Amniotic epithelial cell (primary cell): ENCODE data around the gene TMEM143.
A peak's percentile ranks its signal among the peaks of the same experiment; 100 is the strongest.
"Not testable (repeated sequence)": the region's sequence is repeated elsewhere in the genome, so short reads cannot be mapped to it uniquely, and the experiment has no call there.

Experiments used
- DNase-seq: peaks from one replicate; pipeline ENCODE4 v3.0.0-alpha.2; 2010; ENCODE audit warnings: low read depth

TMEM143 gene

DNA sequence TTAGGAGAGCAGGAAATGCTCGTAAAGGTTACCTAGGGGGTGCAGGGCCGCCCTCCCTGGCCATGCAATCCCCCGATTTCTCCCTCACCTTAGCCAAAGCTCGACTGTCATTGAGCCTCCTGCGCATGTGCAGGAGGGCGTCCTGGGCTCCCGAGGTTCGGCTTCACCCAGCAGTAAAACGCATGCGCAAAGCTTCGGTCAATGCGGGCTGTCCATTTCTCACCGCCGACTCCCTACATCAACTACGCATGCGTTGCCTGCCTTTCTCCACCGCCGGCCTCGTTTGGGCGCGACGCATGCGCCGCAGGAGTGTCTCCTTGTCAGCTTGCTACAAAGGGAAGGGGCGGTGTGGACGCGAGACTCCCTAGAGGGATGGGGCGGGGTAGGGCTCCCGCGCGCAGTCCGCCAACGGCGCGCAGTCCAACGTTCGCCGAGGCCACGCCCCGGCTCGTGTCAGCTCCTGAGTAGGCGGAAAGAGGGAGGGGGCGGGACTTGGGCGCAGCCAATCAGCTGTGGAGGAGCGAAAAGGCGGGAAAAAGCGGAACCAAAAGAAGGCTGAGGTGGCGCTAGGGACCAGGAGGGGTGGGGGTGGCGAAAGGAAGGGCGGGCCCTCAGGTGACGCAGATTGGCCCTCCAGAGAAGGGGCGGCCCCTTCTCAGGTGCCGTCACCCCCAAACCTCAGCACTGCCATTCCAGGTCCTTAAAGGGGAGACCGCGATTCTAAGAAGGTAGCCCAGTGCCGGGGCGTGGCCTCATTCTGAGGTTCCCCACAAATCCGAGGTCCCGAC is at the start of gene TMEM143, which contains the start of gene SYNGR4:
Gene TMEM143 (minus strand): TSS at position 131 of the 788 bp plus-strand sequence. CDS start 20 bp downstream, at position 111.
Gene SYNGR4 (plus strand): TSS at position 558 of the 788 bp plus-strand sequence. CDS start 1,476 bp downstream, outside the sequence.
- peak; percentile 98 for DNase-seq

GRCh38 chr19:48405850-48406249 is 42.1 kb upstream of the TMEM143 start:
- DNase-seq = no peak

DNA sequence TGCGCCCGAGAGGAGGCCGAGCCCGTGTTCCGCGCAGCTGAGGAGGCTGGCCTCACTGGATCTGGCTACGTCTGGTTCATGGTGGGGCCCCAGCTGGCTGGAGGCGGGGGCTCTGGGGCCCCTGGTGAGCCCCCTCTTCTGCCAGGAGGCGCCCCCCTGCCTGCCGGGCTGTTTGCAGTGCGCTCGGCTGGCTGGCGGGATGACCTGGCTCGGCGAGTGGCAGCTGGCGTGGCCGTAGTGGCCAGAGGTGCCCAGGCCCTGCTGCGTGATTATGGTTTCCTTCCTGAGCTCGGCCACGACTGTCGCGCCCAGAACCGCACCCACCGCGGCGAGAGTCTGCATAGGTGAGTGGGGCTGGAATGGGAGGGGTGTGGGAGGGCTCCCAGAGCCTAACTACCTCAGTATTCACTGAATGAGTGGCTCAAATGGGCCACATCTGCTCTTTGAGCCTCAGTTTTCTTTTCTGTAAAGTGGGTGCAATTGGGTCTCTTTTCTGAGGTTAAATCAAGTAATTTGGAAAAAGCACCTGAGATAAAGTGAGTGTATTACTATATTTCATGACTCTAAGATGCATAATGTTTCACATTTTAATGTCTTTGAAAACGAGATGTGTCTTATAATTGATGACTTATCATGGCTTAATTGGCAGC is 41.4 kb upstream of the TMEM143 start:
- DNase-seq = no peak

GRCh38 chr19:48403606-48404005 is 39.9 kb upstream of the TMEM143 start:
- peak; percentile 73 for DNase-seq

DNA sequence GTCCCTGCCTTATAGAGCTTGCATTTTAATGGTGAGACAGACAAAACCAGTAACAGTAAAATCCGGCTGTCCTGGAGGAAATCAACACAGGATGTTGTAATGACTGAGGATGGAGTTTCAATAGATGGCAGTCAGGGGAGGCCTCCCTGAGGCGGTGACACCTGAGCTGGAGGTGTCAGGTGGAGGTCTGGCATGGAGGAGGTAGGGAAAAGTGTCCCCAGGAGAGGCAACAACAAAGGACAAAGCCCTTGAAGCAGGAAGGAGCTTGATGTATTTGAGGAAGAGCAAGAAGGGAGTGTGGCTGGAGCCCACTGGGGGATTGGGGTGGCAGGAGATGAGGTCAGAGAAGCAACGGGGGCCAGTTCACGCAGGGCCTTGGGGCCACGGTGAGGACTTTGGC is 37.5 kb upstream of the TMEM143 start:
- DNase-seq = no peak

DNA sequence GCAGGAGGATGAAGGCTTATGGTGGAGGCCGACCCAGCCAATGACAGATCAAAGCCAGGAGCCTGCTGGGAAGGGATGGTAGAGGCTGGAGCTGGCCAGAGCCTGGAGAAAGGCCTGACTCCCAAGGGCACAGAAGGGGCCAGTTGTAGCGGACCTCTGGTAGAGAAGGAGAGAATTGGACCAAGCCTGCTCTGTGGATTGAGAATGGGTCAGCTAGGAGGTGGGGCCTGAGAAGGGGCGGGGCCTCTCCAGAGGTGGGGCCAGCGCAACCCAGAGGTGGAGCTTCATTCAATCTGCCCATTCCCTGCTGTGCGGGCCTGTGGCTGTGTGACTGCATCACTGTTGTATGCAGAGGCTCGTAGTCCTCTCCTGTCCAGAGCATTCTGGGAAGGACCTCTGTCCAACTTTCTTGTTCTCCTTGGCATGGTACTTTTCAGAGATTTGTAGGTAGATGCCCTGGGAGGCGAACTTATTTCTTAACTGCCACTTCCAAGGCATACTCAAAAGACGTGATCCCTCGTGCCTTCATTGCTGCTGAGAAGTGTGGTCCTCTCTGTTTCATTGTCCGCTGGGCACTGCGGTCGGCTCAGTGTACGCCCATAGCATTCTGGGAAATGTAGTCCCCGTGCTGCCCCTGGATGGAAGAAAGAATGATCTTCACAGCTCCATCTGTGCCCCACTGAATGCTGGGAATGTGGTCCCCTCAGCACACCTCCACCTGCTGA is 36.4 kb upstream of the TMEM143 start:
- peak; percentile 82 for DNase-seq

DNA sequence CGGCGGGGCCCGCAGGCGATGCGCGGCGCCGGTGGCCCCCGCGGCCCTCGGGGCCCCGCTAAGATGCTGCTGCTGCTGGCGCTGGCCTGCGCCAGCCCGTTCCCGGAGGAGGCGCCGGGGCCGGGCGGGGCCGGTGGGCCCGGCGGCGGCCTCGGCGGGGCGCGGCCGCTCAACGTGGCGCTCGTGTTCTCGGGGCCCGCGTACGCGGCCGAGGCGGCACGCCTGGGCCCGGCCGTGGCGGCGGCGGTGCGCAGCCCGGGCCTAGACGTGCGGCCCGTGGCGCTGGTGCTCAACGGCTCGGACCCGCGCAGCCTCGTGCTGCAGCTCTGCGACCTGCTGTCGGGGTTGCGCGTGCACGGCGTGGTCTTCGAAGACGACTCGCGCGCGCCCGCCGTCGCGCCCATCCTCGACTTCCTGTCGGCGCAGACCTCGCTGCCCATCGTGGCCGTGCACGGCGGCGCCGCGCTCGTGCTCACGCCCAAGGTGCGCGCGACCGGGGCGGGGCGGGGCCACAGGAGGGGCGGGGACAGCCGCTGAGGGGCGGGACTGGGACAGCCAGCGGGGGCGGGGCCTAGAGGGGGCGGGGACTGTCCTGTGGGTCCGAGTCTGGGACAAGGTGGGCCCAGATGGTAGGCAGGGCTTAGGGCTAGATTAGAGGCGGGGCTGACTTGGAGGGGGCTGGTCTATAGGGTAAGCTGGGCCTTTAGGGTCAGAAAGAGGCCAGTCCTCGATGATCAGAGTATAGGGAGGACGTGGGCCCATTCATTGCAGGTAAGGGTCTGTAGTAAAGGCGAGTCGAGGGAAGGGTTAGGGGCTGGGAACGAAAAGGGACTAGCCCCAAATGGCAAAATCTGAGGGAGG is 34.9 kb upstream of the TMEM143 start:
- DNase-seq = peak; percentile 83

- no peak for DNase-seq
These were observed 34.3 kb upstream of the TMEM143 start for GRCh38 chr19:48398102-48398374.

DNA sequence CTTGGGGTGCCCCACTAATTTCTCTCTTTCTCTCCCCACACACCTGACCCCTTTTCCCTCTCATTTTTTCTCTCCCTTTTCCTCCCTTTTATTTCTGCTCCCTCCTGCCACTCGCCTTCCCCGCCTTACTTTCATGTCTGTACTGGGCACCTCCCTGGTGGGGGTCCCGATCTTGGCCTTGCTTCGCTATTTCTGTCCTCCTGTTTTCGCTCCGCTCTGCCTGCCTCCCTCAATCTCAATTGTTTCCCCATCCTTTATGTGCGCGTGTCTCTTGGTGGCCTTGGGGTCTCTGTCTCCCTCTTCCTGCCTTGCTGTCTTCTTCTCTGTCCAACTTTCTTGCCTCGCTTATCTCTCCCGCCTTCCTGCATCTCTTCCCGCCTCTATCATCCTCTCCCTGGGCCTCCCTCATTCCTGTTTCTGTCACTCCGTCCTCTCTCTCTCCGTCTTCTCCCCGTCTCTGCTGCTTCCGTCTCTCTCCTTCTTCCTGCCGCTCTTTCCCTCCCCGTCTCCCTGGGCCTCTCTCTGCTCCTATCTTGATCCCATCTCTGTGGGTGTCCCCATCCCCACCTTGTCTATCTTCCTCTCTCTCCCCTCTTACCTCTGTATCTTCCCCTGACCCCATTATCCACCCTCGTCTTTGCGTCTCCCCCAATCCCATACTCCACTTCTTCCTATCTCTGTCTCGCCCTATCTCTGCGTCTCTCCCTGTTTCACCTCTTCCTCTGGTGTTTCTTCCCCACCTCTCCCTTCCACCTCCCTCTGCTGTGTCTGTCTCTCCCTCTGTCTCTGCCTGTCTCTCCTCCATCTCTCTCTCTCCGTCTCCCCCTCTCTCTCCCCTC is 33.7 kb upstream of the TMEM143 start:
- no peak for DNase-seq

- no peak for DNase-seq
These were observed 33.1 kb upstream of the TMEM143 start for GRCh38 chr19:48396824-48397176.

GRCh38 chr19:48396016-48396823 is 32.5 kb upstream of the TMEM143 start:
- no peak for DNase-seq

- no peak for DNase-seq
These were observed 31.8 kb upstream of the TMEM143 start for GRCh38 chr19:48395499-48395898.

- no peak for DNase-seq
These were observed 31.4 kb upstream of the TMEM143 start for GRCh38 chr19:48395170-48395455.

DNA sequence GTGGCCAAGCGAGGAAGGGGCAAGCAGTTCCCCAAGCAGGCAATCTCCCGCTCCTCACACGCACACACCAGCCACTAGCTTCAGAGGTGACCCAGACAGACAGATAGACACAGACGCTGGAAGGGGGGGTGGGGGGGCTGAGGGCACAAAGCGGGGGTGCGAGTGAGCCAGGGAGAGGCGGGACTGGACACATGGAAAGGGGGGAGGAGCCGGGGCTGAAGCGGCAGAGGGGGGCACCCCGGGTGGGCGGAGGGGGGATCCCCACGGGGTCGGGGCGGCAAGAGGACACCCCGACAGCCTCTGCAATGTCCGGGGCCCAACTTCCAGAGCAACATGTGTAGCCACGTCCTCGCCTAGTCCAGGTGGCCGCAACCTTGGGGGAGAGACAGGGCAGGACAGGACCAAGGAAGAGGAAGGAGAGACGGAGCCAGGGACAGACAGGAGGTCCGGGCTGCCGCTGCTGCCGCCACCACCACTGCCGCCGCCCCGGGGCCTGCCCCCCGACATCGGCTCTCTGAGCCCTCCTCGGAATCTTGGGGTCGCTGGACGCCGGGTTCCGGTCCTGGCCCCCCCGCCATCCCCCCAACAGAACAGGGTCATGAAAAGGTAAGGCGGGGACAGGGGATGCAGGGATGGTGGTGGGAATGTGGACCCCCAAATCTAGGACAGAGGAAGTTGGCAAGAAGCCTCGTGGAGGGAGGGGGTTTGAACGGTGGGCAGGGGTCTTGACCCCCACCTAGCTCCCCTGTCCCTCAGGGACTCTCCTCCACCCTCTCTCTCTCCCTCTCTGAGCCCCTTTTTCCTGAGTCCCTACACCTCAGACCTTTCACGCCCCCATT is 30.8 kb upstream of the TMEM143 start:
- DNase-seq = no peak

DNA sequence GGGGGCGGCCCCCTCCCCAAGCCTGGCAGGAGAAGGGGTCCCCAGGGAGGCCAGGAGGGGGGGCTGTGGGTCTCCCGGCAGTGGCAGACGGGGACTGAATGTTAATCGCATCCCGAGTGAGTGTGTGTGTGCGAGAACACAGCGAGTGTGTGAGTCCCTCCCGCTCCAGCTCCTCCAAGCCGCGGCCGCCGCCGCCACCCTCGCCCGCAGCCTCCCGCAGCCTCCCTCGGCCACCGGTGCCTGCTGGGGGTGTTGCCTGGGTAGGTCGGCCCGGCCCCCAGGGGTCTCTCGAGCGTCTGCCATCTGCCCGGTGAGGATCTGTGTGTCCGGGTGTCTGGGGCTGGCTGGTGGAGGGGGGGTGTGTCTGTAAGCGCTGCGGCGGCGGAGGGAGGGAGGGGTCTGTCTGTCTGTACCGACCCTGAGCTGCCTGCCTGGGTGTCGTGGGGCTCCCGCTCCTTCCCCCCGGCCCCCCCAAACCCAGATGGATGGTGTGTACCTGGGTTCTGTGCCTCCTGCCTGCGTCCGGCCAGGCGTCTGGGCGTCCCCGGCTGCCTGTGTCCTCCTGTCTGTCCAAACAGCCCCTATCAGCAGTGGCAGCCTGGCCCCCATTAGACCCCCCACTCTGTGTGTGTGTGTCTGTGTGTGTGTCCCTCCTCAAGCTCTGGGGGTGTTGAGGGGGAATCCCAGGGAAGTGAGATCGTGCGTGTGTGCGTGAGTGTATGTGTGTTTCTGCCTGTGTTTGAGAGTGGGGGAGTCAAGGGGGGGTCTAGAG is 30.0 kb upstream of the TMEM143 start, which contains the start of gene GRIN2D:
Gene GRIN2D (plus strand): TSS at position 110 of the 772 bp plus-strand sequence. CDS start 4,725 bp downstream, outside the sequence.
- no peak for DNase-seq

DNA sequence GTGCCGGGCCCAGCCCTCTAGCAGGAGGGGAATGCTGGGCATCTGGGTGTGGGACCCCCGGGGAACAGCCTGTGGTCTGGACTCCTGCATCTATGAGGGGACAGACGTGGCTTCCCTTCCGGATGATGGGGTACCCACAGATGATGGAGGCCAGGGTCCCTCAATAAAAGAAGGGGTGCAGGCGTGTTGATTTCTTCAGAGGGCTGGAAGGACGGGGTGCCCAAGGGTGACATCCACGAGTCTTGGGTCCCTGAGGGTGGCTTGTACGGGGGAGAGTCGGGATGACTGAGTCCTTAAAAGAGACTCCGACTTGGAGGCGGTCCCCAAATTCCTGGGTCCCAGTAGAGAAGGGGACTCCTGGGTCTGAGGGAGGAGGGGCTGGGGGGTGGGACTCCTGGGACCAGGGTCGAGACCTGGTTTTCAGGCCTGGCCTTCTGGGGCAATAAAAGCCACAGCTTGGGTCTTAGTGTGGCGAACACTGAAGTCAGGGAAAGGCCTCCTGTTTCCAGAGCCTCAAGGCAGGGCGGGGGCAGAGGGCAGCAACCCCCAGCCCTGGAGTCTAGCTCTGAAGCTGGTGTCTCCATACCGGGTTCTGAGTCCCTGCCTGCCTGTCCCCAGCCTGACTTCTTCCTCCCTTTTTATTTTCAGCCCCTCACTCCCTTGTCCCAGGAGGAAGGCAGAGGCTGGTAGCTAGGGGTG is 29.3 kb upstream of the TMEM143 start:
- DNase-seq = no peak

GRCh38 chr19:48392006-48392344 is 28.2 kb upstream of the TMEM143 start:
- not testable (repeated sequence) for DNase-seq
